ENCODE results near the gene ADGRB2.

The ADGRB2 gene

GRCh38 chr1:31789259-31790065, 25.3 kb upstream of the ADGRB2 start:
- Histone ChIP-seq H3K4me1 (ENCODE audit: control insufficient read depth, insufficient read depth, low read length) (no peaks in the 10 kb centered on the region), H3K4me3 (ENCODE audit: low read depth, low read length) (peak overlapping the region; percentile 64), H3K27ac (ENCODE audit: extremely low read depth, low read depth, low read length) (no peak overlapping the region), H3K9me3 (ENCODE audit: control insufficient read depth, insufficient read depth, low read depth, low read length) (no peaks in the 10 kb centered on the region), H3K36me3 (ENCODE audit: control insufficient read depth in 2 of 2, insufficient read depth in 1 of 2, low read length in 2 of 2) (no peaks in the 10 kb centered on the region)
- ChIA-PET CTCF (interaction anchor here (0.5 to 5.4 kb wide), 48 partner anchors 10 to 805 kb away, joined by 3 to 99 read pairs (median 4); partner anchors contain the start of genes ADGRB2 and SPOCD1), POLR2A (interaction anchor here (0.8 to 1.9 kb wide), 11 partner anchors 23 to 546 kb away, joined by 3 to 12 read pairs (median 4); partner anchors contain the start of genes MARCKSL1 and PEF1)
- TF ChIP-seq REST (tag by site-specific recombination; IDR thresholded peaks at IDR 0.05) (no peak), ZNF140 (tag by site-specific recombination; IDR thresholded peaks at IDR 0.05) (no peak), ZNF133 (tag by site-specific recombination; IDR thresholded peaks at IDR 0.05) (no peak), ZNF510 (tag by site-specific recombination; IDR thresholded peaks at IDR 0.05; ENCODE audit: insufficient replicate concordance) (no peak), ZNF76 (tag by site-specific recombination; IDR thresholded peaks at IDR 0.05; ENCODE audit: borderline replicate concordance, low read depth) (no peak), PRDM10 (tag by site-specific recombination; IDR thresholded peaks at IDR 0.05) (peak; percentile 32; the same call in 1 of the 2 replicates), KLF9 (tag by site-specific recombination; IDR thresholded peaks at IDR 0.05; ENCODE audit: low read depth) (0 out of 2 replicates have a peak, but pooled peaks have one; percentile 40), ZFHX2 (tag by site-specific recombination; conservative IDR thresholded peaks at IDR 0.05) (peak; percentile 30; the same call in 1 of the 2 replicates), KLF16 (tag by site-specific recombination; IDR thresholded peaks at IDR 0.05) (no peak; the same call in 1 of the 2 replicates), ZXDB (tag by site-specific recombination; IDR thresholded peaks at IDR 0.05) (0 out of 2 replicates have a peak, but pooled peaks have one; percentile 54), EGR2 (tag by site-specific recombination; IDR thresholded peaks at IDR 0.05; ENCODE audit: low read depth) (0 out of 2 replicates have a peak, but pooled peaks have one; percentile 47), ZNF843 (tag by site-specific recombination; IDR thresholded peaks at IDR 0.05) (no peak), GLIS1 (tag by site-specific recombination; IDR thresholded peaks at IDR 0.05) (peak; percentile 46; the same call in 1 of the 2 replicates), ZNF394 (tag by site-specific recombination; IDR thresholded peaks at IDR 0.05; ENCODE audit: borderline replicate concordance) (no peak), ZNF513 (tag by site-specific recombination; IDR thresholded peaks at IDR 0.05) (no peak), ZBTB10 (tag by site-specific recombination; IDR thresholded peaks at IDR 0.05) (peak; percentile 77), ZBTB26 (tag by site-specific recombination; optimal IDR thresholded peaks at IDR 0.05) (no peak), ZNF221 (tag by site-specific recombination; IDR thresholded peaks at IDR 0.05; ENCODE audit: borderline replicate concordance) (no peak), ZNF114 (tag by site-specific recombination; IDR thresholded peaks at IDR 0.05) (no peak), ZNF792 (tag by site-specific recombination; IDR thresholded peaks at IDR 0.05) (no peak), ZNF654 (tag by site-specific recombination; IDR thresholded peaks at IDR 0.05; ENCODE audit: low read depth) (peak; percentile 90), ZNF473 (tag by site-specific recombination; IDR thresholded peaks at IDR 0.05) (no peak), HOXD13 (CRISPR knock-in tag; IDR thresholded peaks at IDR 0.05; ENCODE audit: borderline replicate concordance) (no peak), ZNF610 (tag by site-specific recombination; IDR thresholded peaks at IDR 0.05; ENCODE audit: borderline replicate concordance) (no peak)
